Left forelimb (tissue), 1 donor: ENCODE measurements around the gene ANXA6.
A peak's percentile ranks its signal among the peaks of the same experiment; 100 is the strongest.

Source experiments
- DNase-seq: peaks from one replicate; pipeline ENCODE4 v3.0.0-alpha.2; 2018; ENCODE audit warnings: low spot score

Gene ANXA6

DNA sequence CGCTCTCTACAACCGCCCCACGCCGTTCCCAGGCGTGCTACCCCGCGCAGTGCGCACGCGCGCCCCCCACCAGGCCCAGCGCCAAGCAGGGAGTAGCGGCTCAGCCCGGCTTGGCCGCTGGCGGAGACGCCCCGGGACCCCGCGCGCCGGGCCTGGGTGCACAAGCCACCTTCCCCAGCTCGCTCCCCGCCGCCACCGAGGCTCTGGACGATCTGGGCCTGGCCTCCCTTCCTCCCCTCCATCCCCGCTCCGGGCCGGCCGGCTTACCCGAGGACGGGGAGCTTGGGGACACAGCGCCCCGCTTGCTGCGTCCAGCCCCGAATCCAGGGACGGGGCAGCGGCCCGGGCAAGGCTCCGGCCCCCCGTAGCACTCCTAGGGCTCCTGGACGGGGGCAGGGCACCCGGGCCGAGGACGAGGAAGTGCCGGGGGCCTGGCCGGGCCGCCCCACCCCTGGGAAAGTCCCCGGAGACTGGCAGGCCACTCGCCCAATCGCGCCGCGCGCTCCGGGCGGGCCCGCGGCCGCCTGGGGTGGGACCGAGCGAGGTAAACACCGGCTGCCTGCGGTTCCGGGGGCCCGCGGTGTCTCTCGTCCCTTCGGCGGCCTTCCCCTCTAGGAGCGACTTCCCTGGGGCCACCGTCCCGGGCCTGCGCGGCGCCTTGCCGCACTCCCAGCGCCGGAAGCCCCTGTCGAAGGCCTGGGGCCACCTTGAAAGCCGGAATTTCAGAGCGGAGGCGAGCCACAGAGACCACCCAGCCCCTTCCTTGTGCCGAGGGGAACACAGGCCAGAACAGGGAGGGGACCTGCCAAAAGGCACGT, 76.8 kb downstream of the ANXA6 start, which contains the start of gene TNIP1:
TSS of gene TNIP1 (minus strand) at position 422 of the 818 bp plus-strand sequence. CDS start 15,939 bp downstream, outside the sequence.
- peak; percentile 94 for DNase-seq

DNA sequence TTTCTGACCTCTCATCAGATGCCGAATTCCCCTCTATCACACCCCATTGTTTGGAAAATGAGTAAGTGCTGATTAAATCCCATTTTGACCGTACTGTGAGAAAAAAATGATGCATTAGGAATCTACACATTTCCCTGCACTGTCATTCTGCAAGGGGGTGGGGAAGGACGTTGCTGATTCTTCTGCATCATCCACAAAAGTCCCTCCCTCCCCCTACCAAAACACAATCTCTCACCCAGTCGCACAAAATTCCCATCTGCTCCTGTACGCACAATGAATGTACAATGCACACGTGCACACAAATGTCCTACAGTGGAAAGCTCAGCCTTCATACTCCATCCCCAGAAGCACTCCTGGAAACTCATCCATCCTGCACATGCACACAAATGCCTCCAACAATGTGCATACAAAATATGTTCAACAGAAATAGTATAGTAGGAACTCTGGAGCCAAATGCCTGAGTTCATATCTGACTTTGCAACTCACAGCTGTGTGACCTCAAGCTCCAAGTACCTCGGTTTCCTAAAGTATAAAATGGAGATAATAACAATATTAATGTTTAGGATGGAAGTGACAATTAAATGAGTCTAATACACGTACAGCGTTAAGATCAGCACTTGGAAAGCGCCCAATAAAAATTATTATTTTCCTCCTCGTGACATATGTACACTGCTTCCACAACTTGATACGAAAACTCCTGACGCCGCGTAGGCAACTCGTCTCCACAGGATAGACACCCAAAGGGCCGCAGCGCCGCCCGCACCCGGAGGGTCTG, 77.6 kb downstream of the ANXA6 start:
- DNase-seq, result no peak

DNA sequence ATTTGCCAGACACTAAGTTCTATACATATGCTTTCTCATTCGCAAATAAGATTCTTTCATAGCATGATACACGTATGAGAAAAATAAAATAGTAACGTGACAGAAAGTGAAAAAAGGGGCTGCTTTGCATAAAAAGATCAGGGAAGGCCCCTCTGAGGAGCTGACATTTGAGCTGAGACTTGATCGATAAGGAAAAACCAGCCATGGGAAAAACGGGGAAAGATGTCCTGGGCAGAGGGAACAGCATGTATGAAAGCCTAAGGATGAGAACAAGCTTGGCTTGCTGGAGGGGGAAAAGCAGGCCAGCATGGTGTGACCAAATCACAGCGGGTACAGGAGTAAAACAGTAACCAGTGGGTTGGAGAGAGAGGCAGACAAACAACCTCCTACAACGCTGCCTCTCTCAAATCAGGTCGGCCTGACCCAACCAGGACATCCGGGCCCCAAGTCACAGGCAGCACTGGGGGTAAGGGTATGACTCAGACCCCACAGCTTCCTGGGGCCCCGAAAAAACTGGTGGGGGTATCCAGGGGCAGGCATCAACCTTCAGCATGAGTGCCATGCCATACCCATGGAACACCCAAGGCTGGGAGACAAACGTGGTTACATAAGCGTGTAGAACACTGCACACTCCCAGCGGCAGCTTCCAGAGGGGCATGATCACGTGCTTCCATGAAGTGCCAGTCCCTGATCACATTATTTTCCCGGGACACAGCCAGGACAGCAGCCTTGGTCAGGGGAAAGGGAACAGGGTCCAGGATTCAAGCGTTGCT, 78.9 kb downstream of the ANXA6 start:
- no peak for DNase-seq

DNA sequence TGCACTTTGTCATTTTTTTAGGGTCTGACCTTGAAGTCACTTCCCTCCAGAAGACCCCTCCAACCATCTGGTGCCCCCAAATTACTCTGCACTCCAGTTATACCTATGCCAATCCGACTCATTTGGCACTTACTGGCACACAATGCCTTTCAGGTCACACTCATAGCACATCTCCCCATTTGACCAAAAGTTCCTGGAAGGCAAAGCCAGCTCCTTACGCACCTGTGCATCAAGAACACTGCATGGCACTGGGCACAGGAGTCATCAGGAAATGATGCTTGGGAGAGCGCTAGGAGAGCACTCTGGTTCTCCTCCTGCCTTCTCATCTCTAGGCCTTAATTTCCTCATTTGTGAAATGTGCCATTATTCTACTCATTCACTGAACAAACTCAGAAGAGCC, 79.6 kb downstream of the ANXA6 start:
- DNase-seq, result no peak

DNA sequence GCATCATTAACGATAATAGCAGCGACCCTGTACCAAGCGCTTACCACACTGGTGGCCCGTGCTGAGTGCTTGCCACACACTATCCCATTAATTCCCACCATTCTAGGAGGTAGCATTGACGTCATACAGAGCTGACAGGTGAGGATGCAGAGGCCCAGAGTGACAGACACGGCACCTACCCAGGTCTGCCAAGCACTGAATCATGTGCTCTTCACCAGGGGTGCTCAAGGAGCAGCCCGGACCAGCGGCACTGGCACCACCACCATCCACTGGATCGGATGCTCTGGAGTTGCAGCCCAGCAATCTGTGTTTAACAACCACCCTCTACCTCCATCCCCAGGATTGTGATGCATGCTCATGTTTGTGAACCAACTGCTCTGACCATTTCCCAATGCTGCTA, 80.2 kb downstream of the ANXA6 start:
- no peak for DNase-seq

DNA sequence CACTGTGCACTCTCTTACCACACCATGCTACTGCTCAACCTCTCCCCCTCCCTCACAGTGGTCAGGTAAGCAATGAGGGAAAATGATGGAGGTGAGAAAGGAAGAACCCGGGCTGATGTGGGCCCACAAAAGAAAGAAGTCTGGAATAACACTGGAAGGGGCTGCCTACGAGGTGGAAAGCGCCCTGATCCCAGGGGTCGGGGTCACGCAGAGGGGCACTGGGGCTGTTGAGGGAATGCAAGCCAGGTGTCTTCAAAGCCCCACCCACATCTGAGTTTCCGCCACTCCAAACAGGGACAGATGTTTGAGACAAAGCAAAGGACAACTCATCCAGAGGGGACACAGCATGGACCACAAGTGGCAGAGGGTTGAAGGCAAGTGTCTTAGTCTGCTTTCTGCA, 81.0 kb downstream of the ANXA6 start:
- no peak for DNase-seq

DNA sequence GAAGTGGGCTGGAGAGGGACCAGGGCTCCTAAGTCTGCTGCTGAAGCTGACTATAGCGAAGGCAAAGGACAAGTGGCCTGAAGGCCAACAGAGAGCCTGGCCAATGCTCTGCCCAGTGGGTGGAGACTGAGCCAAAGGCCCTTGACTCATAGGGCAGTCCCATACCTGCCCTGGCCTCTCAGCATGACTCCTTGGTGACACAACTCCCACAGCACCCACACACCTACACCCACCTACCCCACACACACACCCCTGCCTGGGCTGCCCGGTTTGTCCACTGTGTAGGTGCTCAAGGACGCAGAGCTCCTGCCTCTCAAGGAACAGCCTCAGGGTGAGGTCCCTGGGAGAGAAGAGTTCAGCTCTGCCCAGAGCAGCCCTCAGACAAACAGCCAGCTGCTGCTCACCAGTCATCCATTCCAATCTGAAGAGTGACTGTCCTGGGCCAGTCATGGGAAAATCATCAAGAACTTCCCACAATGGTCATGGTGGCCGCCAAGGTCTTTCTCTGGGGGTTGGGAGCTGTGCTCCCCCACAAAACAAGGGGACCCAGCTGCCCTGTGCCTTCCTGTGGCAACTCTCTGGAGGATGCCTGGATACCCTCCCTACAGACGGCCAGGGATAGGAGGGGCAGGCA, 81.8 kb downstream of the ANXA6 start:
- no peak for DNase-seq

DNA sequence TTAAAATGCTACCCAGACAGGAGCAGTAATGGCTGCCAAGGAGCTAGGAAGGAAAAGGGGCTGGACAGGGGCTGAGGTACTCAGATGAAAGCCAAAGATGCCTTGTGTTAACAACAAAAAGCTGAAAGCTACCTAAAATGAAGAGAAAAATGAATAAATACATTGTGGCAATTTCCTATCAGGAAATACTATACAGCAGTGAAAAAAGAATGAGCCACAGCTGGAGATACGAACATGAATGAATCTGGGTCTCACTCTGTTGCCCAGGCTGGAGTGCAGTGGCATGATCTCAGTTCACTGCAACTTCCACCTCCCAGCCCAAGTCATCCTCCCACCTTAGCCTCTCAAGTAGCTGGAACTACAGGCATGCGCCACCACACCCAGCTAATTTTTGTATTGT, 83.0 kb downstream of the ANXA6 start:
- no peak for DNase-seq

DNA sequence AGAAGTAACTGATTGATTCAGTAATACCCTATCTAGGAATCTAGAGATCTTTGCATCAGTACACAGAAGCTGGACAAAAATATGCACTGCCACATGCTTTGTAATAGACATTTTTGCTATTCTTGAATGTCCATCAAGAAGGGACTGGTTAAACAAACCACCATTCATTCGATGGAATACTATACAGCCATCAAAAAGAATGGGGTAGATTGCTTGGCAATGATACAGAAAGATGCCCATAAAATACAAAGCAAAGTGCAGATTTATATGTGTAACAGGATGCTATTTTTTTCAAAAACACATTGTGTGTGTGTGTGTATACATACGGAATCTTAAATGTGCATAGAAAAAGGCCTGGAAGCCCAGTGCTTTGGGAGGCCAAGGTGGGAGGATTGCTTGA, 84.3 kb downstream of the ANXA6 start:
- DNase-seq, result no peak

DNA sequence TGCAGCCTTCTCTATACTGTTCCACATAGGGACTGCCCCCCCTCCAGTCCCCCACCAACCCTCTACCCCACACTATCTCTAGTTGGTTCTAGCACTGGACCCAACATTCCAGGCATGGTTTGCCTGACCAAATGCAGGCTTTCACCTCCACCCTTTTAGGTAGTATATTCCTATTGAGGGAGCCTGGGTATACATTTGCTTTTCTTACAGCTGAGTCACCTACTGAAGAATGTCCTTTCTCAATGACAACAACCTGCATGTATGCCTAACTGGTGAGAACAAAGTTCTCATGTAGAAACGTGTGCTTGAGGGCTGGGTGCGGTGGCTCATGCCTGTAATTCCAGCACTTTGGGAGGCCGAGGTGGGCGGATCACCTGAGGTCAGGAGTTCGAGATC, 85.0 kb downstream of the ANXA6 start:
- no peak for DNase-seq

DNA sequence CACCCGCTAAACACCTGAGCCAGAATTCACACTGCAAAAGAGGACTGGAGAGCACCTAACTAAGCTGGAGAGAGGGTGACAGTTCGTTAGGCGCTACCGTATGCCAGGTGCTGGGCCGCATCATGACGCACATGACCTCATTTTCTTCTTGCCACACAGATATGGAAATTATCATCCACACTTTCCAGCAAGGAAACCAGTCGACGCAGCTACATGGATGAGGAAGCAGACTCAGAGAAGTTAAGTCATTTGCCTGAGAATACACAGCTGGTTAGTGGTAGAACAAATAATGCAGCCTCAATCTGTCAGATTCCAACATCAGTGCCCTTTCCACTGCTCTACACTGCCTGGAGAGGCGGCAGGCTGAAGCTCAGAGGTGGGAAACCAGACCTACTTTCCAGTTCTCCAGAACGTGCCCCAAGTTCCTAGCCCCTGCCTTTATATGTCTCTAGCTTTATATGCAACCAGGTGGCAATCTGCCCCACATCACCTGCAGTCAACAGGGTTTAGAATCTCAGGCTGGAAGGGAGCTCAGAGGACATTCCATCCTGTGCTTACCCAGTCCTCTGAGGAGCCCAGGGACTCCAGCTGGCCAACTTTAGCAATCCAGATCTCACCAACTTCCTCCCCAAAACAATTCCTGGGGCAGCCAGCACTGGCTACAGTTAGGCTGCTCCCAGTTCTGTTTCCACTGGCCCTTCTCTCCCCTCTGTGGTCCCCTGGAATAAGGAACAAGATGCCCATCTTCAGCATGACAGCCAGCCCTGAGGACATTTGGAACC, 85.5 kb downstream of the ANXA6 start:
- DNase-seq, result no peak

DNA sequence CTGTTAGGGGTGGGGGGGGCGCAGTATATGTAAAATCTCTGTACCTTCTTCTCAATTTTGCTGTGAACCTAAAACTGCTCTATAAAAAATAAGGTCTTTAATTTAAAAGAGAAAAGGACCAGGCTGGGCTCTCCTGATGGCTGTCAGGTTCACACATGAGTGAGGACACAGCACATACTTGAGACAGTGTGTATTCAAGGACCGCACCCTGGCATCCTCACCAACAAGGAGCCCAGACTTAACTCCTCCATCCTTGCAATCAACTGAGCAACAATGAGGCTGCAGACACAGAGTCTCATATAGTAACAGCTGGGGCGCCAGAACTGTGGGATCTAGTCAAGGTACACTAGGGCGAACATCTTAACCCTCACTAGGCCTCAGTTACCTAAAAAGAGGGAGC, 86.6 kb downstream of the ANXA6 start:
- DNase-seq, result no peak

DNA sequence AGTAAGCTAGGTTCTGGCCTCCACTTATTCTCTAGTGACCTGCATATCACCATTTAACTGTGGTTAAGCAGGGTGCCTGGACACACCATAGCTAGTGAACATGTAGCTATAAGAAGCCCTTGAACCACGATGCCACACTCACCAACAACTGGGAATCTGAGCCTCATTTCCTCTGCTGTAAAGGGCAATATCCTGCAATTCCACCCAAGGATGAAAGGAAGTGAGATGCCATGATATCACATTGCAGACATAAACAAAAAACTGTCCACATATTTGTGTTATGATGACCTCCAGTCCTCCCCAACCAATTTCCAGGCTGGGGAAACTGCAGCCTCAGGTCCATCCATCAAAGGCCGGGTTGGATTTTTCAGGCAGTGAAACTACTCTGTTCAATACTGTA, 87.1 kb downstream of the ANXA6 start:
- DNase-seq, result no peak

DNA sequence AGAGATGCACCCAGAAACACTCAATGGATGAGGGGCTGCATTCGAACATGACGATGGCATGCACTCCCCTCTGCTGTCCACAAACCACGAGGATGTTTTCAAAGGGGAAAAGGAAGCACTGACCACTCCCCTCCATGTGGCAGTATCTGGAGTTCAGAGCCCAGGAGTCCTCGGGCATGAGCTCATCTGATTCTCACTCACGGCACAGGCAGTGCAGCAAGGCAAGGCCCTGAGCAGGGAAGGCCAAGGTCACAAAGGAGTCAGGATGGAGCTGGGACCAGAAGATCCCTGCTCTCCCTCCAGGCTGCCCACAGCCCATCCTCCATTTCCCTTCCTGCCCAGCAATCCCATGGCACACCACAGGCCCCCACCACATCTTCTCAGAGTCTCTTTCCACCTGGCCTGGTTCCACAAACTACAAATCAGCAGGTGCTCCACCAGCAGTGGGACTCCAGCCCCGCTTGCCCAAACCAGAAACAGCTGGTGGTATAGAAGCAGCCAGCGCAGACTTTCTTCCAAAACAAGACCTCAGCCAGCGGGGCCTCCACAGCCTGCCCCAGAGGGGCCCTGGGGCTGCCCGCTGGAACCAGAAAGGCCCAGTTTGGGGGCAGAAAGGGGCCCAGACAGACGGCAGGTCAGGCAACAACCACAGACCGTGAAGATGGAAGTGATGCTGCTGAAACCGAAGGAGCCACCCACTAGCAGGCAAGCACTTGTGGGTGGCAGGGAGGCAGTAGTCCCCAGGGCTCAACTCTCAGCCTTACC, 89.0 kb downstream of the ANXA6 start:
- no peak for DNase-seq

DNA sequence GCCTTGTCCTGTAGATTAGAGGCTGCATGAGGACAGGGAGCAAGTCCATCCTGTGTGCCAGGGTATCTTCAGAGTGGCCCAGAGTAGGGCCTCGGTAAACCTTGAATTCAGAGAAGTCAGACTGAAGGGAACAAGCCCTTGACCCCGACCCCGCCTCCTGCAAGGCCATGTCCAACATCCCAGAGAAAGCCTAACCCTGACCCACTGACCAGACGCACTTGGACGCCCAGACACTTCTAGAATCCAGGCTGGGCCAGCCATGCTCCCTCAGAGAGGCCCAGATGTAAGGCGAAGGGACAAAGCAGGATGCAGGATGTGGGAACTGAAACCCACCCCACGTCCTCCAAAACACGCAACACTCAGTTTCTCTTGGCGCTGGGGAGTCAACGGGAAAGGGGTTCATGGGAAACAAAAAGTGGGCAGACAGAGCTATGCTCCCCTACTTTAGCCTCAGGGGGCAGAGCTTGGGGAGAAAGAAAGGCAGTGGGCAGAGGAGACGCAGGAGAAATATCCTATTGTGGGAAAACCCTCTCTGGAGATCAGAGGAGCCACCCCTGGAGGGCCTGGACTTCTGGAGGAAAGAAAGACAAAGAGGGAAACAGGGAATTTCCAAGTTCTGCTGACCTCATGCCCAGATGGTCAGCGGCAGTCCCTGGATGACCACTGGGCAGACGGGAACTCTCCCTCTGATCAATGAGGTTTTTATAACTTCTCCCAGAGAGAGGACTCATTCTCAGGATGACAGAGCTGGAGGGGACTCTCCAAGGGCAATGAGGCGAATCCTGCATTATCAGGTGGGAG, 89.7 kb downstream of the ANXA6 start:
- no peak for DNase-seq

DNA sequence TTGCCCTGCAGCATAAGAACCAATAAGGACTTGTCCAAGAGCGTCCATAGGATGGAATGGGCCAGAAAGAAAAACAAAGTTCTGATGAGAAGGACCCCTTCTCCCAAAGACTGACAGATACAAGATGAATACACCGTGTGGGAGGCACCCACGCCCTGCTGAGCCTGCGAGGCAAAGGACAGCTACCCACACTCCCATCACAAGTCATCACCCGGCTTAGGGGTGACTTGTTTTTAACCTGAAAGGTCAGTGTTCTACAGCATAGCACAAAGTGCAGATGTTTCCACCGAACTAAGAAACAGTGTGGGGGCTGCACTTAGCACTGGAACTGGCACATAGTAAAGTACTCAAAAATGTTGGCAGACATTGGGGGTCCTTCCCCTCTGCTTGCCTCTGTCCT, 90.7 kb downstream of the ANXA6 start:
- no peak for DNase-seq

DNA sequence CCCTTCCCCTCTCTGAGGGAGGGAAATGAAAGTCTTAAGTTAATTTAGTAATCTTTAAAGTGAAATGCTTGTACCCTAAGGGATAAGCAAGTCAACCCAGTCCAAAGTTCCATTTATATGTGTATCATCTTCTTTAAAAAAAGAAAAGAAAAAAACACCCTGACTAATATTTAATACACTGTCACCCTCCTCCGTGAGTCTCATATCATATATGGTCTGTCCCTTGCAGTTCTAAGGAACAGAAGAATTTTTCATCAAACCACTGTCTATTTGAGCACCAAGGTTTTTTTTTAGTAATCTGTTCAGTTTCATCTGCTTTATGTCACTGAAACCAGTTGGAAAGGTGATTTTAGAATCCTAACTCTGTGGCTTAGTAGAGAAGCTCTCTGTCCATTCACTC, 92.0 kb downstream of the ANXA6 start:
- DNase-seq, result no peak

DNA sequence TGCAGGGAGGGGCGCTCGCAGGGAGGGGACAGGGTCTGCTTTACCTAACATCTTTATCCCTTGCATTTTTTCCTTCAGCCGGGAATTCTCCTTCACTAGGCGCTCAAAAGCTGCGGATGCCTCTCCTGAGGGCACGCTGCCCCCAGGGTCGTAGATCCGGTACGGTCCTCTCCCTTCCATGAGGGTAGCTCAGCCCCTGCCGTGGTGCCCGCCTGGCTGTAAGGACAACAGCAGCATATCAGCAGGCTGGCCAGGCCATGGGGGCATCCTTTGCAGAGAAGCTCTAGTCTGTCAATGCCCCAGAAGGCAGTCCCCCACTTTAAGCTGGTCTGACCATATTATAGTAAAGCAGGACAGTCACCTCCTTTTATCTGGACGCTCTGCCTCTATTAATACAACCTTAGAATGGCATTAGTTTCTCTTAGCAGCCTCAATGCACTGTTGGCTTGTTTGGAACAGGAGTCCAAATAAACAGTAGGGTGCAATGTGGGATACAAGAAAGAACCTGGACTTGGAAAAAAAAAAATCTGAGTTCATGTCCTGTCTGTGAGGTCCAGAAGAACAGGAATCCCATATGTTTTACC, 92.6 kb downstream of the ANXA6 start:
- no peak for DNase-seq
